ENCODE data around the gene PIGW.

PIGW gene, protein sequence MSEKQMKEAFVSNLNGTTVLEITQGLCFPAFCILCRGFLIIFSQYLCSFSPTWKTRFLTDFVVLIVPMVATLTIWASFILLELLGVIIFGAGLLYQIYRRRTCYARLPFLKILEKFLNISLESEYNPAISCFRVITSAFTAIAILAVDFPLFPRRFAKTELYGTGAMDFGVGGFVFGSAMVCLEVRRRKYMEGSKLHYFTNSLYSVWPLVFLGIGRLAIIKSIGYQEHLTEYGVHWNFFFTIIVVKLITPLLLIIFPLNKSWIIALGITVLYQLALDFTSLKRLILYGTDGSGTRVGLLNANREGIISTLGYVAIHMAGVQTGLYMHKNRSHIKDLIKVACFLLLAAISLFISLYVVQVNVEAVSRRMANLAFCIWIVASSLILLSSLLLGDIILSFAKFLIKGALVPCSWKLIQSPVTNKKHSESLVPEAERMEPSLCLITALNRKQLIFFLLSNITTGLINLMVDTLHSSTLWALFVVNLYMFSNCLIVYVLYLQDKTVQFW

DNA sequence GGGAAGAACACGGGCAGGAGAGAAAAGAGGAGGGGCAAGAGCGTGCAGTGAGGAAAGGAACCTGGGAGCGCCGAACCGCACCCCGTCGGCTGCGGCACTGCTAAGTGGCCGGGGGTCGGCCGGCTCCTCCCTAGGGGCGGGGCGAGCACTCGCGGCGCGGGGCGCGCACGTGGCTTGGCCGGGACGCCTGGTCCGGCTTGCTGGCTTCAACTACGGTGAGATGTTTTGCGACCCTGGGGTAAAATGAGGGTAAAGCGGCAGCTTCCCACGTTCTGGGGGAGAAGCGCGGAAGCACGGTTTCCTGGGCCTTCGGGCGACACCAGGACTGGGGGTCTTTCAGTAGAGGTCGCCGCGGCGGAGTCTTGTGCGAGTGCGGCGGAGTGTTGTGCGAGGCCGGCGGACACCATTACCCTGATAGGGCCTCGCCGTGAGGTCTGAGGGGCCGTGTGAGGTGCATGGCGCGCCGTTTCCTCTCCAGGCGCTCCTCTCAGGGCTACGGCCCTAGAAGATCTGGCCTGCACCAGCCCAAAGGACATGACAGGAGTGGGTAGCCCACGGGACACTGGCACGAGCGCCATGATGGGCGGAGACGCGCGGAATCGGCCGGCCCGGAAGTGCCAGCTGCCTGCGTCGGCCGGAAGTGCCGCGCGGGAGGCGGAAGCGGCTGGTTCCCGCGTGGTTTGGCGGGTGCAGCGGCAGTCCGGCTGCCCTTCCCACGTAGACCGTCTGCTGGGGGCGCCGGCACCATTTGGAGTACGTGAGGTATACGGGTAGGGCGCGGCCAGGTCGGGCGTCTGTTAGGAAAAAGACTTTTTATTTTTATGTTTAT is at the start of gene PIGW, which contains the start of gene MYO19:
PIGW (plus strand) TSS at position 148 of the 829 bp plus-strand sequence. CDS start 2,115 bp downstream, outside the sequence.
MYO19 (minus strand) TSS at position 29 of the 829 bp plus-strand sequence. CDS start 2,330 bp downstream, outside the sequence.
- no peaks in the 10 kb centered on the region for H3K36me3 ChIP-seq
- no peaks in the 10 kb centered on the region for H3K9me3 ChIP-seq
- peaks cover 22% of the 10 kb centered on the region in 2 experiments for H3K4me1 ChIP-seq (ENCODE audit: control insufficient read depth in 1 of 2, insufficient read depth in 1 of 2, low read depth in 1 of 2, low read length in 1 of 2)
- TF ChIP-seq, protein P1, sequence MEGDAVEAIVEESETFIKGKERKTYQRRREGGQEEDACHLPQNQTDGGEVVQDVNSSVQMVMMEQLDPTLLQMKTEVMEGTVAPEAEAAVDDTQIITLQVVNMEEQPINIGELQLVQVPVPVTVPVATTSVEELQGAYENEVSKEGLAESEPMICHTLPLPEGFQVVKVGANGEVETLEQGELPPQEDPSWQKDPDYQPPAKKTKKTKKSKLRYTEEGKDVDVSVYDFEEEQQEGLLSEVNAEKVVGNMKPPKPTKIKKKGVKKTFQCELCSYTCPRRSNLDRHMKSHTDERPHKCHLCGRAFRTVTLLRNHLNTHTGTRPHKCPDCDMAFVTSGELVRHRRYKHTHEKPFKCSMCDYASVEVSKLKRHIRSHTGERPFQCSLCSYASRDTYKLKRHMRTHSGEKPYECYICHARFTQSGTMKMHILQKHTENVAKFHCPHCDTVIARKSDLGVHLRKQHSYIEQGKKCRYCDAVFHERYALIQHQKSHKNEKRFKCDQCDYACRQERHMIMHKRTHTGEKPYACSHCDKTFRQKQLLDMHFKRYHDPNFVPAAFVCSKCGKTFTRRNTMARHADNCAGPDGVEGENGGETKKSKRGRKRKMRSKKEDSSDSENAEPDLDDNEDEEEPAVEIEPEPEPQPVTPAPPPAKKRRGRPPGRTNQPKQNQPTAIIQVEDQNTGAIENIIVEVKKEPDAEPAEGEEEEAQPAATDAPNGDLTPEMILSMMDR (IDR thresholded peaks at IDR 0.05), result peak; percentile 60
- no peaks in the 10 kb centered on the region for H3K27me3 ChIP-seq
- peak within 1 kb of the TSS; percentile 90 for H3K27ac ChIP-seq
- H3K4me3 ChIP-seq (ENCODE audit: low read depth in 1 of 2, low read length in 1 of 2), result peak within 1 kb of the TSS; percentile 99

DNA sequence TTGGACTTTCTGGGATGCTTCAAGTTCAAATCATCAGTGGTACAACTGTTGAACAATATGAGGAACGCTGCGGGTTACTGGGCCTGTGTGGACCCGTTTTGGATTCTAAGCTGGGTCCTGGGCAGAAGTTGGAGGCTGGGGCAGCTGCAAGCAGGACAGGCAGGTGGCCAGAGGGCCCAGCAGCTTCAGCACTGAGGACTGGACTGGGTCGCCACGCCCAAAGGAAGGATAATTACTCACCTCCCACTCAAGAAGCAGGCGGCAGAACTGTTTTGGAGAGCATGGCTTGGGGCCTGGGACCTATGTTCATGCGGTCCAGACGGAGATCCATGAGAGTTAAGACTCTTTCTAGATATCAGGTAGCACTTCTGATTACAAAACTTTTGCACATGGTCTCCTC is 49.8 kb upstream of the PIGW start:
- no peak overlapping the region for H3K4me3 ChIP-seq (ENCODE audit: low read depth in 1 of 2, low read length in 1 of 2)
- H3K27ac ChIP-seq, result no peak overlapping the region
- H3K27me3 ChIP-seq, result peaks cover 33% of the 10 kb centered on the region
- peaks cover 27 to 32% of the 10 kb centered on the region in 2 experiments for H3K4me1 ChIP-seq (ENCODE audit: control insufficient read depth in 1 of 2, insufficient read depth in 1 of 2, low read depth in 1 of 2, low read length in 1 of 2)
- no peaks in the 10 kb centered on the region for H3K9me3 ChIP-seq
- H3K36me3 ChIP-seq, result no peaks in the 10 kb centered on the region
- TF ChIP-seq, protein P1 (IDR thresholded peaks at IDR 0.05), result no peak

DNA sequence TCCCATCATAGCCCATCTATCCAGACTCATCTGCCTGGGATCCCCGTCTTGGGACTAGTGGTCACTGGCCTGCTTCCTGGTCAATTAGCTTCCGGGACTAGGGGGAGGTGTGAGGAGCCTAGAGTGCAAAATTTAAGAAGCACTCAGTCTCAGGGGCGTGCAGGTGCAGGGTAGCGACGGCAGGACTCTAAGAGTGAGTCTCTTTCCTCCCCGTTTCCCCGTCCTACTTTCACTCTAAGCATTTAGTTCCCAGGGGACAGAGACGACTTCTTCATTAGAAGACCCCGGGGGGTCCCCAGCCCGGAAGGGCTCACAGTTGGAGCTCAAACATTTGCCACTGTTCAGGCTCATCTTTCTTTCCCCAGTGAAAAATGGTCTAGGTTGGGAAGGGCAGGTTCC is 49.0 kb upstream of the PIGW start:
- H3K27ac ChIP-seq, result peak overlapping the region; percentile 80

DNA sequence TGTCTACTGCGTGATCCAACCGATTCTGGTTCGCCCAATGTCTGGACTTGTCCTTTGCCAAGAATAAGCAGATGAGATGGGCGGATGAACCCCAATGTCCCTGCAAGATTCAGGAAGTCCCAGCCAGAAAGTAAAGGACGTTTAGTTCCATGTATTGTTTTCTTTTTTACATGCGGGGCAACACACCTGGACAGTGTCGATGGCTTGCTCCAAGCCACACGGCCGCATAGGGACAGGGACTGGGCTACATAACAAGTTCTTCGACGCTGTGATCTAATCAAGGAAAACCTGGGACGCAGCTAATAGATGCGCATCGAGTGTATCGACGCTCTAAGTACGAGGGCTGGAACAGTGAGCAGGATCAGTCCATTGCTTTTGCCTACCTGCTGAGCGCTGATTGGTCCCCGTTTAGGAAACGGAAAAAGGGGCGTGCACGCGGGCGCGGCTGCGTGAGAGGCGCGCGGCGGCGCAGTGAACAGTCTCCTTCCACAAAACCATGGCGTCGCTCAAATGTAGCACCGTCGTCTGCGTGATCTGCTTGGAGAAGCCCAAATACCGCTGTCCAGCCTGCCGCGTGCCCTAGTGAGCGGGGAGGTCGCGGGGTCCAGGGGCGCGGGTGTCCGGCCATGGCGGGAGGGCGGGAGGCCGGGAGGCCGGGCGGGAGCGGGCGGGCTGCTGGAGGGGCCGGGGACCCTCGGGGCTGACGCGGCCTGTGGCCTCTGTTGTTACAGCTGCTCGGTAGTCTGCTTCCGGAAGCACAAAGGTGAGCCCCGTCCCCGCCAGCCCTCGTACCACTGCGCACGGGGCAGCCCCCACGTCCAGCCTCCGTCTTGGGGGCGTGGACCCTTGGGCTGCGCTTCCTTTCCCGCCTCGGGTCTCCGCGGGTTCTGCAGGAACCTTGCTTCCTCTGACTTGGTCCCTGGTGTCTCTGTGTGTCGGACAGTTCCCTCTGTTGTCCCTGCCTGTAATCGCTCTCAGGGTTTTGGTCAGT is 48.3 kb upstream of the PIGW start, which contains the start of gene ZNHIT3:
ZNHIT3 (plus strand) TSS at position 478 of the 991 bp plus-strand sequence; CDS start at position 497, 19 bp downstream.
- H3K36me3 ChIP-seq, result no peaks in the 10 kb centered on the region
- TF ChIP-seq, protein P1 (IDR thresholded peaks at IDR 0.05), result peak; percentile 48
- H3K9me3 ChIP-seq, result no peaks in the 10 kb centered on the region
- peak within 1 kb of the TSS; percentile 73 to 95 for H3K4me3 ChIP-seq (ENCODE audit: low read depth in 1 of 2, low read length in 1 of 2)
- peak within 1 kb of the TSS; percentile 80 for H3K27ac ChIP-seq
- H3K4me1 ChIP-seq (ENCODE audit: control insufficient read depth in 1 of 2, insufficient read depth in 1 of 2, low read depth in 1 of 2, low read length in 1 of 2), result peaks cover 27 to 32% of the 10 kb centered on the region in 2 experiments
- peaks cover 20% of the 10 kb centered on the region for H3K27me3 ChIP-seq

More for the DNA sequence above, 49.0 kb upstream of the PIGW start:
- Histone ChIP-seq H3K4me3 (ENCODE audit: low read depth in 1 of 2, low read length in 1 of 2) (peak overlapping the region; percentile 73 to 95), H3K27me3 (peaks cover 26% of the 10 kb centered on the region), H3K9me3 (no peaks in the 10 kb centered on the region), H3K4me1 (ENCODE audit: control insufficient read depth in 1 of 2, insufficient read depth in 1 of 2, low read depth in 1 of 2, low read length in 1 of 2) (peaks cover 27 to 32% of the 10 kb centered on the region in 2 experiments), H3K36me3 (no peaks in the 10 kb centered on the region)
- TF ChIP-seq, protein P1 (IDR thresholded peaks at IDR 0.05), result no peak

All from neutrophil (primary cell).